ENCODE results near the gene ERCC4.

DNA sequence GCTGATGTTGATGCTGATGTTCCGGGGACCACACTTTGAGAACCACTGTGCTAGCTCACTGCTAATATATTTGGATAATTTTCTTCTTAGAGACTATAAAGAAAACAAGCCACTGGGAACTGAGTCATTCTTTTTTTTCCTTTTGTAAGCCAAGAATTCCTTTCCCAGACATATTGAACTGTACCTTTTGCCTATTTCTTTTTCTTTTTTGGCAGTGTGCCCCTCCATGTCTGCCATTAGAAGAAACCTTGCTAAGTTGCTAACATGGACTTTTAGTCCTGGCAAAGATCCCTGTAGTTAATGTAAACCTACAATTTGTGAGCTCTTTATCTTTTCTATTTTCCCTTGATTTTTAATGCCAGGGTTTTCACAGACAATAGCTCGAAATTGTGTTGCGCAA, 17.3 kb upstream of the ERCC4 start:
- TF ChIP-seq EZH2phosphoT487 (IDR thresholded peaks at IDR 0.05; ENCODE audit: insufficient read depth, low read depth), result no peak
- TF ChIP-seq EZH2 (IDR thresholded peaks at IDR 0.05; ENCODE audit: insufficient read depth, poor library complexity, severe bottlenecking), result no peak
